Measurements from ENCODE around the gene POU4F1. TPM values are rescaled to one million over a fixed set of nuclear protein-coding genes. Genes with fewer than 3 reads are reported as not detected.

The POU4F1 gene
- total RNA-seq, 1 donor from 2014 or later, result 0.04 TPM

DNA sequence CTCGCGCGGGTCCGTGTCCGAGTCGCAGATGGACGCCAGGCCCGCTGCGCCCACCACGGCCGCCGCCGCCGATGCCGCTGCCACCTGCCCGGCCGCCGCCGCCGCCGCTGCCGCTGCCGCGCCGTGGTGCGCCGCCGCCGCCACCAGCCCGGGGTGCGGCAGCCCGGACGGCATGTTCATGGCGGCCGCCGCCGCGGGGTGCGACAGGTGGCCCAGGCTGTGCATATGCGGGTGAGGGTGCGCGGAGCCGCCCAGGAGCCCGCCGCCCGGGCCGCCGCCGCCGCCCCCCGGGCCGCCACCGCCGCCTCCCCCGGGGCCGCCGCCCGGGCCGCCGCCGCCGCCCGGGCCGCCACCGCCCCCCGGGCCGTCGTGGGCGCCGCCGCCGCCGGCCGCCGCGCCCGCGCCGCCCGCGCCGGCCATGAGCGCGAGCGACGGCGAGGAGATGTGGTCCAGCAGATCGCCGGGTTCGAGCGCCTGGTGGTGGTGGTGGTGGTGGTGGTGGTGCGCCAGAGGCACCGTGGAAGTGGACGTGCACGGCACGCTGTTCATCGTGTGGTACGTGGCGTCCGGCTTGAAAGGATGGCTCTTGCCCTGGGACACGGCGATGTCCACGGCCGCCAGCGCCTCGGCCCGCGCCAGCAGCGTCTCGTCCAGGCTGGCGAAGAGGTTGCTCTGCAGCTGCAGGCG lies 1.3 kb downstream of the POU4F1 start:
- ATAC-seq (ENCODE audit: low read depth) (no peak), DNase-seq (no peak)
- peaks cover 3% of the 10 kb centered on the region for H3K9me3 Mint-ChIP-seq
- intact Hi-C loops (cut with micrococcal nuclease), result loop anchor here (2.0 to 10.0 kb wide), 4 partner anchors 57 to 1717 kb away; partner anchors contain the start of genes KCTD12, NDFIP2 and OBI1
- H3K27ac Mint-ChIP-seq, result peak overlapping the region; percentile 71
- H3K27me3 Mint-ChIP-seq, result peaks cover 69% of the 10 kb centered on the region
- ChIA-PET POLR2A (no interaction called here), CTCF (no interaction called here)
- TF ChIP-seq, protein P1, sequence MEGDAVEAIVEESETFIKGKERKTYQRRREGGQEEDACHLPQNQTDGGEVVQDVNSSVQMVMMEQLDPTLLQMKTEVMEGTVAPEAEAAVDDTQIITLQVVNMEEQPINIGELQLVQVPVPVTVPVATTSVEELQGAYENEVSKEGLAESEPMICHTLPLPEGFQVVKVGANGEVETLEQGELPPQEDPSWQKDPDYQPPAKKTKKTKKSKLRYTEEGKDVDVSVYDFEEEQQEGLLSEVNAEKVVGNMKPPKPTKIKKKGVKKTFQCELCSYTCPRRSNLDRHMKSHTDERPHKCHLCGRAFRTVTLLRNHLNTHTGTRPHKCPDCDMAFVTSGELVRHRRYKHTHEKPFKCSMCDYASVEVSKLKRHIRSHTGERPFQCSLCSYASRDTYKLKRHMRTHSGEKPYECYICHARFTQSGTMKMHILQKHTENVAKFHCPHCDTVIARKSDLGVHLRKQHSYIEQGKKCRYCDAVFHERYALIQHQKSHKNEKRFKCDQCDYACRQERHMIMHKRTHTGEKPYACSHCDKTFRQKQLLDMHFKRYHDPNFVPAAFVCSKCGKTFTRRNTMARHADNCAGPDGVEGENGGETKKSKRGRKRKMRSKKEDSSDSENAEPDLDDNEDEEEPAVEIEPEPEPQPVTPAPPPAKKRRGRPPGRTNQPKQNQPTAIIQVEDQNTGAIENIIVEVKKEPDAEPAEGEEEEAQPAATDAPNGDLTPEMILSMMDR (IDR thresholded peaks at IDR 0.05), result no peak
- H3K4me3 Mint-ChIP-seq, result peak overlapping the region; percentile 76
- H3K4me1 Mint-ChIP-seq, result peaks cover 45% of the 10 kb centered on the region
- no peaks in the 10 kb centered on the region for H3K36me3 Mint-ChIP-seq (ENCODE audit: low read depth)

DNA sequence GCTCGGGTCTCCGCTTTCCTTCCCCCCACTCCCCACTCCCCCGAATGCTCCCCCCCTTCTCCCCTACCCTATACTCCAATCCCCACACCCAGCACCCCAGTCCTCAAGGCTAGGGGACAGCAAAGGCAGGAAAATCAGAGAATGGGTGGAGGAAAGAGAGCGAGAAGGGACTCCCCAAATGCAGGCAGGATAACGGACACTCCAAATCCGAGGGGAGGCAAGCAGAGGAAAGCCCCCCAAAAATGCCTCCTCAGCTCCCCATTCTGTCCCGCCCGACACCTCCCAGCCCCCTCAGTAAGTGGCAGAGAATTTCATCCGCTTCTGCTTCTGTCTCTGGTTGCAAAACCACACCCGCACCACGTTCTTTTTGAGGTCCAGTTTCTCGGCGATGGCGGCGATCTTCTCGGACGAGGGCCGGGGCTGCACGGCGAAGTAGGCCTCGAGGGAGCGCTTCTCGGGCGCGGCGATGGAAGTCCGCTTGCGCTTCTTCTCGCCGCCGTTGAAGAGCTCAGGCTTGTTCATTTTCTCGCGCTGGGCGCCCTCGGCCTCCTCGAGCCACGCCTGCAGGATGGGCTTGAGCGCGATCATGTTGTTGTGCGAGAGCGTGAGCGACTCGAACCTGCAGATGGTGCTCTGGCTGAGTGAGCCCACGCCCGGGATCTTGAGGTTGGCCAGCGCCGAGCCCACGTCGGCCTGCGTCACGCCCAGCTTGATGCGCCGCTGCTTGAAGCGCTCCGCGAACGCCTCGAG lies 2.1 kb downstream of the POU4F1 start:
- peaks cover 3% of the 10 kb centered on the region for H3K9me3 Mint-ChIP-seq
- intact Hi-C loops (cut with micrococcal nuclease), result loop anchor here (5.0 to 10.0 kb wide), 3 partner anchors 646 to 1716 kb away; partner anchors contain the start of genes KCTD12 and NDFIP2
- peaks cover 65% of the 10 kb centered on the region for H3K27me3 Mint-ChIP-seq
- ATAC-seq (ENCODE audit: low read depth) (no peak), DNase-seq (no peak)
- POLR2A ChIA-PET, result no interaction called here
- CTCF ChIA-PET, result no interaction called here
- H3K36me3 Mint-ChIP-seq (ENCODE audit: low read depth), result no peaks in the 10 kb centered on the region
- peak overlapping the region; percentile 24 for H3K27ac Mint-ChIP-seq
- TF ChIP-seq, protein P1 (IDR thresholded peaks at IDR 0.05), result no peak
- H3K4me1 Mint-ChIP-seq, result peaks cover 43% of the 10 kb centered on the region
- peak overlapping the region; percentile 56 for H3K4me3 Mint-ChIP-seq

DNA sequence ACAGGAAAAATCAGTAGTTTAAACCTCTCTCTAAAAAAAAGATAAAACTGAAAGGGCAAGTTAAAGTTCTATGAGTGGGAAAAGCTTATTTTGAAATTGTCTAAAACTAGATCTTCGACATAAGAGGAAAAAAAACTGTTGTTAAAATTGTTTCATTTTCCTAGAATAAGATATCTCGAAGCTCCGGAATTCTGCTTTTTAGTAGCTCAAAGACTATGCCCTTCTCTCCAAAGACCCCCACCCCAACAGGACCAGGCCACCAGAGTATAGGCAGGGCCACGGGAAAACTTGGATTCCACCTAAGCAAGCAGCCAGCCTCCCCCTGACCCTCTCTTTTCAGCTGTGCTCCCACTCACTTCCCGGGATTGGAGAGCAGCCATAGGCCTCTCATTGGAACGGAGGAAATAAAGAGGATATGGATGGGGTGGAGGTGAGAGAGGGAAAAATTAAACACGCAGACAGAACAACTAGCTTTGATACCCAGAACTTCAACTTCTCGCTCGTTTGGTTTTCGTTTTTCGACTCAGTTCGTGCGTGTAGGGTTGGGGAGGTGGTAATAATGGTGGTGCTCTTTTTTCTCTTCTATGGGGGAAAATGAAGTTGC lies 3.0 kb downstream of the POU4F1 start:
- POLR2A ChIA-PET, result no interaction called here
- peaks cover 38% of the 10 kb centered on the region for H3K4me1 Mint-ChIP-seq

DNA sequence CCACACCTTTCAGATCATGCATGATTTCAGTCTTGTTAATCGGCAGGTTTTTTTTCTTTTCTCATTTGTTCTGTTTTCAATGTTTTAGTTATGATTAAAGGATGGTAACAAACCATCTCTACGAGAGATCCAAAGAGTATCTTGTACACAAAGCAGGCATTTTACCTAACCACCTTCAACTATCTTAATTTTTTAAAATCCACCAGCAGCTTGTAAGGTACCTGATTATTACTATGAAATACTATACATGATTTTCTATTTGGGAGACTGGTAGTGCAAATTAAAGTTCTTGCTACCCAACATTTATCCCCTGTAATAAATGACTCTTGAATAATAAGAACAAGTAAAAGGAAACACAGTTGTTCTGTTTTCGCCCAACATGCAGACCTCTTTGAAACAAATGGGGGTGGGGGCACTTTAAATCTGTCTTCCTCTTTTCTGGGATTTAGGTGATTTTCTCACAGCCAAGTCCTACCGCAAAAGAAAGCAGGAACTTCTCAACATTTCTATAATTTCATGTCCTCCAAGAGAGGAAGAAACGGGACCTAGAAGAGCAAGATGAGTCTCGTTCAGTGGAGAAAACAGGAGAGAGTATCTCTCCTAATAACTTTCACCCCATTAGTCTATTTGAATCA lies 3.6 kb downstream of the POU4F1 start:
- no peaks in the 10 kb centered on the region for H3K36me3 Mint-ChIP-seq (ENCODE audit: low read depth)
- TF ChIP-seq, protein P1 (IDR thresholded peaks at IDR 0.05), result no peak
- peaks cover 38% of the 10 kb centered on the region for H3K4me1 Mint-ChIP-seq
- H3K9me3 Mint-ChIP-seq, result peaks cover 3% of the 10 kb centered on the region
- intact Hi-C loops (cut with micrococcal nuclease), result loop anchor here (5.0 to 10.0 kb wide), 4 partner anchors 462 to 1715 kb away; partner anchors contain the start of genes KCTD12 and NDFIP2
- ATAC-seq (ENCODE audit: low read depth), result no peak
- no peak overlapping the region for H3K4me3 Mint-ChIP-seq
- peaks cover 56% of the 10 kb centered on the region for H3K27me3 Mint-ChIP-seq
- no peak for DNase-seq
- H3K27ac Mint-ChIP-seq, result no peak overlapping the region
- POLR2A ChIA-PET, result no interaction called here
- CTCF ChIA-PET, result no interaction called here

More for the DNA sequence above, 3.0 kb downstream of the POU4F1 start:
- no peak for ATAC-seq (ENCODE audit: low read depth)
- no peak for DNase-seq
- intact Hi-C loops (cut with micrococcal nuclease), result loop anchor here (5.0 to 10.0 kb wide), 3 partner anchors 647 to 1716 kb away; partner anchors contain the start of genes KCTD12 and NDFIP2
- CTCF ChIA-PET, result no interaction called here
- Mint-ChIP-seq H3K27me3 (peaks cover 57% of the 10 kb centered on the region), H3K4me3 (peak overlapping the region; percentile 20), H3K27ac (no peak overlapping the region), H3K9me3 (peaks cover 3% of the 10 kb centered on the region), H3K36me3 (ENCODE audit: low read depth) (no peaks in the 10 kb centered on the region)
- TF ChIP-seq, protein P1 (IDR thresholded peaks at IDR 0.05), result no peak
